ENCODE data around the gene CARD11. TPM values are rescaled to one million over a fixed set of nuclear protein-coding genes. Genes with fewer than 3 reads are reported as not detected.

Gene CARD11
- total RNA-seq, 2 donors from 2014 or later: 0.87 to 2.4 TPM

- no peak overlapping the region for H3K27ac ChIP-seq
- WGBS: 93% methylated on average over 4 of the region's 4 CpGs
- H3K27me3 ChIP-seq (replicated peaks; ENCODE audit: insufficient read depth): no peaks in the 10 kb centered on the region
- no peaks in the 10 kb centered on the region for H3K36me3 ChIP-seq
- H3K9me3 ChIP-seq: no peaks in the 10 kb centered on the region
- H3K4me3 ChIP-seq: no peak overlapping the region
- TF ChIP-seq POLR2AphosphoS5 (IDR thresholded peaks at IDR 0.05) (no peak), POLR2A (IDR thresholded peaks at IDR 0.05) (no peak), CTCF (IDR thresholded peaks at IDR 0.05) (no peak)
- DNase-seq (ENCODE audit: low spot score): no peak
- H3K4me1 ChIP-seq (replicated peaks): no peaks in the 10 kb centered on the region
- intact Hi-C loops (cut with DNase I): no loop called here
Measured at GRCh38 chr7:3076700-3077099, 33.0 kb upstream of the CARD11 start.

- 82% methylated on average over 3 of the region's 3 CpGs for WGBS
- Histone ChIP-seq H3K9me3 (no peaks in the 10 kb centered on the region), H3K4me1 (replicated peaks) (no peaks in the 10 kb centered on the region), H3K27me3 (replicated peaks; ENCODE audit: insufficient read depth) (no peaks in the 10 kb centered on the region), H3K27ac (no peak overlapping the region), H3K36me3 (no peaks in the 10 kb centered on the region), H3K4me3 (no peak overlapping the region)
- no peak for TF ChIP-seq POLR2AphosphoS5 (IDR thresholded peaks at IDR 0.05)
- TF ChIP-seq CTCF (IDR thresholded peaks at IDR 0.05): no peak
- TF ChIP-seq POLR2A (IDR thresholded peaks at IDR 0.05): no peak
- intact Hi-C loops (cut with DNase I): no loop called here
- no peak for DNase-seq (ENCODE audit: low spot score)
Measured at GRCh38 chr7:3076163-3076562, 32.5 kb upstream of the CARD11 start.

- 74% methylated on average over 4 of the region's 4 CpGs for WGBS
Measured at GRCh38 chr7:3075441-3075840, 31.8 kb upstream of the CARD11 start.

GRCh38 chr7:3074459-3074821, 30.8 kb upstream of the CARD11 start:
- H3K4me3 ChIP-seq: no peak overlapping the region
- H3K27ac ChIP-seq: no peak overlapping the region
- DNase-seq (ENCODE audit: low spot score): no peak
- H3K36me3 ChIP-seq: no peaks in the 10 kb centered on the region
- no peaks in the 10 kb centered on the region for H3K27me3 ChIP-seq (replicated peaks; ENCODE audit: insufficient read depth)
- intact Hi-C loops (cut with DNase I): no loop called here
- no peaks in the 10 kb centered on the region for H3K4me1 ChIP-seq (replicated peaks)
- 62% methylated on average over 4 of the region's 4 CpGs for WGBS
- TF ChIP-seq POLR2AphosphoS5 (IDR thresholded peaks at IDR 0.05) (no peak), POLR2A (IDR thresholded peaks at IDR 0.05) (no peak), CTCF (IDR thresholded peaks at IDR 0.05) (no peak)
- H3K9me3 ChIP-seq: no peaks in the 10 kb centered on the region

More at GRCh38 chr7:3075441-3075840, 31.8 kb upstream of the CARD11 start:
- intact Hi-C loops (cut with DNase I): no loop called here
- no peaks in the 10 kb centered on the region for H3K27me3 ChIP-seq (replicated peaks; ENCODE audit: insufficient read depth)
- H3K4me3 ChIP-seq: no peak overlapping the region
- no peaks in the 10 kb centered on the region for H3K4me1 ChIP-seq (replicated peaks)
- no peaks in the 10 kb centered on the region for H3K36me3 ChIP-seq
- DNase-seq (ENCODE audit: low spot score): no peak
- no peaks in the 10 kb centered on the region for H3K9me3 ChIP-seq
- no peak overlapping the region for H3K27ac ChIP-seq
- no peak for TF ChIP-seq POLR2A (IDR thresholded peaks at IDR 0.05)
- TF ChIP-seq CTCF (IDR thresholded peaks at IDR 0.05): no peak
- TF ChIP-seq POLR2AphosphoS5 (IDR thresholded peaks at IDR 0.05): no peak

- DNase-seq (ENCODE audit: low spot score): no peak
- intact Hi-C loops (cut with DNase I): no loop called here
- no peak overlapping the region for H3K27ac ChIP-seq
- no peaks in the 10 kb centered on the region for H3K9me3 ChIP-seq
- H3K36me3 ChIP-seq: no peaks in the 10 kb centered on the region
- H3K4me3 ChIP-seq: no peak overlapping the region
- H3K4me1 ChIP-seq (replicated peaks): no peaks in the 10 kb centered on the region
- no peak for TF ChIP-seq POLR2AphosphoS5 (IDR thresholded peaks at IDR 0.05)
- no peak for TF ChIP-seq POLR2A (IDR thresholded peaks at IDR 0.05)
- TF ChIP-seq CTCF (IDR thresholded peaks at IDR 0.05): no peak
- WGBS: 82% methylated on average over 6 of the region's 6 CpGs
- no peaks in the 10 kb centered on the region for H3K27me3 ChIP-seq (replicated peaks; ENCODE audit: insufficient read depth)
Measured at GRCh38 chr7:3073763-3074458, 30.2 kb upstream of the CARD11 start.
